Measurements from ENCODE around the gene MYO10.
"Not testable (repeated sequence)": the region's sequence is repeated elsewhere in the genome, so short reads cannot be mapped to it uniquely, and the experiment has no call there.

The MYO10 gene

GRCh38 chr5:16759147-16759773 is 176.8 kb downstream of the MYO10 start:
- TF ChIP-seq ZNF2 (tag by site-specific recombination; IDR thresholded peaks at IDR 0.05): no peak
- H3K4me3 ChIP-seq (ENCODE audit: low read depth, low read length): no peak overlapping the region
- H3K36me3 ChIP-seq (ENCODE audit: control insufficient read depth in 2 of 2, insufficient read depth in 1 of 2, low read length in 2 of 2): peaks cover 51 to 64% of the 10 kb centered on the region in 2 experiments
- H3K27ac ChIP-seq (ENCODE audit: extremely low read depth, low read depth, low read length): no peak overlapping the region
- H3K9me3 ChIP-seq (ENCODE audit: control insufficient read depth, insufficient read depth, low read depth, low read length): no peaks in the 10 kb centered on the region
- ChIA-PET POLR2A (interaction anchor here (0.6 kb wide), 1 partner anchor 130 kb away, joined by 3 read pairs; no protein-coding TSS in a partner anchor), CTCF (interaction anchor here (0.6 to 4.0 kb wide), 5 partner anchors 11 to 444 kb away, joined by 3 to 20 read pairs (median 3); no protein-coding TSS in a partner anchor)
- peaks cover 5% of the 10 kb centered on the region; the same call in 1 of the 2 replicates for H3K4me1 ChIP-seq (ENCODE audit: control insufficient read depth, insufficient read depth, low read length)

GRCh38 chr5:16757989-16758501 is 178.0 kb downstream of the MYO10 start:
- ChIA-PET CTCF (interaction anchor here (1.1 to 4.0 kb wide), 2 partner anchors 206 to 432 kb away, joined by 3 to 20 read pairs; no protein-coding TSS in a partner anchor), POLR2A (no interaction called here)
- Histone ChIP-seq H3K4me3 (ENCODE audit: low read depth, low read length) (no peak overlapping the region), H3K4me1 (ENCODE audit: control insufficient read depth, insufficient read depth, low read length) (peaks cover 5% of the 10 kb centered on the region; the same call in 1 of the 2 replicates), H3K27ac (ENCODE audit: extremely low read depth, low read depth, low read length) (no peak overlapping the region), H3K36me3 (ENCODE audit: control insufficient read depth in 2 of 2, insufficient read depth in 1 of 2, low read length in 2 of 2) (peaks cover 41 to 61% of the 10 kb centered on the region in 2 experiments), H3K9me3 (ENCODE audit: control insufficient read depth, insufficient read depth, low read depth, low read length) (no peaks in the 10 kb centered on the region)
- no peak for TF ChIP-seq WT1 (tag by site-specific recombination; IDR thresholded peaks at IDR 0.05)

DNA sequence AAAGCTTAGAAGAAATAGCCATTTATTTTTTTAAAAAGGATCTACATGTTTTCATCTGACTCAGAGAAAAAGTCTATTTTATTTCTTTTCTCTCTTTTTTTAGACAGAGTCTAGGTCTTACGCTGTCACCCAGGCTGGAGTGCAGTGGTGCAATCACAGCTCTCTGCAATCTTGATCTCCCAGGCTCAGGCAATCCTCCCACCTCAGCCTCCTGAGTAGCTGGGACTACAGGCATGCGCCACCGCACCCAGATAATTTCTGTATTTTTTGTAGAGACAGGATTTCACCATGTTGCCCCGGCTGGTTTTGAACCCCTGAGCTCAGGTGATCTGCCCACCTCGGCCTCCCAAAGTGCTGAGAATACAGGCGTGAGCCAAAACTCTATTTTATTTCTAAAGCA is 178.5 kb downstream of the MYO10 start:
- H3K36me3 ChIP-seq (ENCODE audit: control insufficient read depth in 2 of 2, insufficient read depth in 1 of 2, low read length in 2 of 2): peaks cover 38 to 57% of the 10 kb centered on the region in 2 experiments
- not testable (repeated sequence) for H3K4me3 ChIP-seq (ENCODE audit: low read depth, low read length); H3K4me1 ChIP-seq (ENCODE audit: control insufficient read depth, insufficient read depth, low read length); H3K27ac ChIP-seq (ENCODE audit: extremely low read depth, low read depth, low read length); H3K9me3 ChIP-seq (ENCODE audit: control insufficient read depth, insufficient read depth, low read depth, low read length)
- POLR2A ChIA-PET: interaction anchor here (0.6 to 0.7 kb wide), 2 partner anchors 12 to 25 kb away, joined by 3 to 5 read pairs; no protein-coding TSS in a partner anchor
- CTCF ChIA-PET: interaction anchor here (4.0 kb wide), 1 partner anchor 432 kb away, joined by 20 read pairs; no protein-coding TSS in a partner anchor

DNA sequence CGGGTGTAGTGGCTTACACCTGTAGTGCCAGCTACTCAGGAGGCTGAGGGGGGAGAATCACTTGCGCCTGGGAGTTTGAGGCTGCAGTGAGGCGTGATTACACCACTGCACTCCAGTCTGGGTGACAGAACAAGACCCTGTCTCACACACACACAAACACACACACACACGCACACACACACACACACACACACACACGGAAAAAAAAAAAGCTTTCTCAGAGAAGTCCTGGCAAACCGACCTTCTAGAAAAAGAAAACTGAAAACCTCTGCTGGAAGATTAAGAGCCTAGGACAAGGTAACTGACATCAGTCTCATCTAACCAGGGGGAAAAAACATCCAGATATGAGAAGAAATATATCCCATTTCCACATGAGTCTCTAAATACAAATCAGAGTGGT is 178.9 kb downstream of the MYO10 start:
- TF ChIP-seq YY1 (tag by site-specific recombination; IDR thresholded peaks at IDR 0.05) (no peak), ZSCAN4 (tag by site-specific recombination; IDR thresholded peaks at IDR 0.05) (peak; percentile 66; the same call in 1 of the 2 replicates)
- ChIA-PET POLR2A (interaction anchor here (0.6 to 0.7 kb wide), 2 partner anchors 12 to 25 kb away, joined by 3 to 5 read pairs; no protein-coding TSS in a partner anchor), CTCF (interaction anchor here (0.6 to 4.0 kb wide), 3 partner anchors 86 to 433 kb away, joined by 3 to 20 read pairs (median 4); no protein-coding TSS in a partner anchor)
- H3K4me1 ChIP-seq (ENCODE audit: control insufficient read depth, insufficient read depth, low read length): peaks cover 5% of the 10 kb centered on the region; the same call in 1 of the 2 replicates
- no peak overlapping the region for H3K4me3 ChIP-seq (ENCODE audit: low read depth, low read length)
- H3K9me3 ChIP-seq (ENCODE audit: control insufficient read depth, insufficient read depth, low read depth, low read length): no peaks in the 10 kb centered on the region
- no peak overlapping the region for H3K27ac ChIP-seq (ENCODE audit: extremely low read depth, low read depth, low read length)
- H3K36me3 ChIP-seq (ENCODE audit: control insufficient read depth in 2 of 2, insufficient read depth in 1 of 2, low read length in 2 of 2): peaks cover 33 to 53% of the 10 kb centered on the region in 2 experiments

DNA sequence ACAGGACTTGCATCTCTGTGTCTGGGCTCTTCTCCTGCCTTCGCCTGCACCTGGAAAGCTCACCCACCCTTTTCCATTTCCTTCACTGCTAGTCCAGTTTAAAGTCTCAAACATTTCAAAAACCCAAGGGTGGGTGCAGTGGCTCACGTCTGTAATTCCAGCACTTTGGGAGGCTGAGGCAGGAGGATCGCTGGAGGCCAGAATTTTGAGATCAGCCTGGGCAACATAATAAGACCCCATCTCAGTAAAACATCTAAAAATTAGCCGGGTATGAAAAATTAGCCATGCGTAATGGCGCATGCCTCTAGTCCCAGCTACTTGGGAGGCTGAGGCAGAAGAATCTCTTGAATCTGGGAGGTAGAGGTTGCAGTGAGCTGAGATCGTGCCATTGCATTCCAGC is 179.4 kb downstream of the MYO10 start:
- Histone ChIP-seq H3K36me3 (ENCODE audit: control insufficient read depth in 2 of 2, insufficient read depth in 1 of 2, low read length in 2 of 2) (peaks cover 31 to 48% of the 10 kb centered on the region in 2 experiments), H3K4me3 (ENCODE audit: low read depth, low read length) (no peak overlapping the region), H3K27ac (ENCODE audit: extremely low read depth, low read depth, low read length) (no peak overlapping the region), H3K4me1 (ENCODE audit: control insufficient read depth, insufficient read depth, low read length) (peaks cover 5% of the 10 kb centered on the region; the same call in 1 of the 2 replicates), H3K9me3 (ENCODE audit: control insufficient read depth, insufficient read depth, low read depth, low read length) (no peaks in the 10 kb centered on the region)
- POLR2A ChIA-PET: no interaction called here
- TF ChIP-seq ZNF423 (tag by site-specific recombination; IDR thresholded peaks at IDR 0.05): no peak
- CTCF ChIA-PET: interaction anchor here (0.6 to 4.0 kb wide), 3 partner anchors 87 to 433 kb away, joined by 3 to 20 read pairs (median 4); no protein-coding TSS in a partner anchor

DNA sequence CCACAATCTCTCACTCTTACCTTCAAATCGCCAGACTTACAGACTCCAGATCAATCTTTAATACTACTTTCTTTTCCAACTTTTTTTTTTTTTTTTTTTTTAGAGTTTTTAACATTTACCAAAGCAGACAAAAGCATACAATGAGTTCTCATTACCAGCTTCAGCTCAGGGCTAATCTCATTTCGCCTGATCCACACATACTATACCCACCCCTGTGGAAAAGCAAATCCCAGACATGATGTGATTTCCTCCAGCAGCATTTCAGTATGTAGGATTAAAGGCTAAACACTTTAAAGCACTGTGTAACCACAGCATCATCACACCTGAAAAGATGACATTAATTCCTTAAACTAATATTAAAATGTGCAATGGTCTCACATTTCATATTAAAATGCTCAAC is 180.4 kb downstream of the MYO10 start:
- H3K36me3 ChIP-seq (ENCODE audit: control insufficient read depth in 2 of 2, insufficient read depth in 1 of 2, low read length in 2 of 2): peaks cover 22 to 40% of the 10 kb centered on the region in 2 experiments
- H3K27ac ChIP-seq (ENCODE audit: extremely low read depth, low read depth, low read length): no peak overlapping the region
- no peak overlapping the region for H3K4me3 ChIP-seq (ENCODE audit: low read depth, low read length)
- no peaks in the 10 kb centered on the region for H3K9me3 ChIP-seq (ENCODE audit: control insufficient read depth, insufficient read depth, low read depth, low read length)
- CTCF ChIA-PET: no interaction called here
- POLR2A ChIA-PET: no interaction called here
- H3K4me1 ChIP-seq (ENCODE audit: control insufficient read depth, insufficient read depth, low read length): peaks cover 5% of the 10 kb centered on the region; the same call in 1 of the 2 replicates
- TF ChIP-seq GLI2 (tag by site-specific recombination; IDR thresholded peaks at IDR 0.05; ENCODE audit: borderline replicate concordance, low read depth): no peak
- TF ChIP-seq ZBTB48 (tag by site-specific recombination; IDR thresholded peaks at IDR 0.05): no peak
- TF ChIP-seq ZNF132 (tag by site-specific recombination; IDR thresholded peaks at IDR 0.05; ENCODE audit: borderline replicate concordance): no peak
- no peak for TF ChIP-seq ZNF223 (tag by site-specific recombination; IDR thresholded peaks at IDR 0.05)
- TF ChIP-seq PRDM6 (tag by site-specific recombination; IDR thresholded peaks at IDR 0.05): no peak
- no peak for TF ChIP-seq ZNF174 (tag by site-specific recombination; IDR thresholded peaks at IDR 0.05)
